ENCODE measurements around the gene BCL7C. TPM values are rescaled to one million over a fixed set of nuclear protein-coding genes. Genes with fewer than 3 reads are reported as not detected.
A peak's percentile ranks its signal among the peaks of the same experiment; 100 is the strongest.

BCL7C gene
- total and polyA plus RNA-seq, 10 of the 15 experiments (the other 5 are each of a cell fraction or from before 2014, with no cell fraction given) = 1.1 to 30.5 (median 13.7) TPM

- in situ Hi-C loops (cut with MboI) (no loop called here), intact Hi-C loops (cut with micrococcal nuclease; ENCODE audit: unreplicated experiment) (loop anchor here (1.0 kb wide), 1 partner anchor 98 kb away; no protein-coding TSS in a partner anchor)
- 23% methylated on average over 15 of the region's 15 CpGs for WGBS (ENCODE audit: insufficient coverage, insufficient replicate concordance, low lambda C conversion rate, missing lambda C conversion rate)
- DNase-seq (ENCODE audit: low read depth, low spot score) (no peak), ATAC-seq (peak; percentile 99), FAIRE-seq (peak; percentile 98)
- POLR2A ChIA-PET = interaction anchor here (0.6 to 3.2 kb wide), 5 partner anchors 8 to 194 kb away, joined by 3 to 8 read pairs (median 3); partner anchors contain the start of gene FBXL19
- Histone ChIP-seq H3K27me3 (replicated peaks in 1 of 2; ENCODE audit: control insufficient read depth in 2 of 2, insufficient read depth in 2 of 2, low read length in 1 of 2) (no peaks in the 10 kb centered on the region), H3K4me3 (no peak overlapping the region), H3K9ac (ENCODE audit: control insufficient read depth, insufficient read depth, low read length) (no peak overlapping the region), H4K20me1 (ENCODE audit: control insufficient read depth, insufficient read depth) (no peaks in the 10 kb centered on the region), H3K79me2 (ENCODE audit: control insufficient read depth, insufficient read depth, low read length) (no peaks in the 10 kb centered on the region), H3K27ac (ENCODE audit: control insufficient read depth, insufficient read depth) (no peak overlapping the region), H3K4me1 (ENCODE audit: control insufficient read depth, insufficient read depth, low read length) (peaks cover 9% of the 10 kb centered on the region), H2AFZ (ENCODE audit: control insufficient read depth, low read depth, low read length) (peak overlapping the region; percentile 49; the same call in 1 of the 2 replicates), H3K36me3 (ENCODE audit: control insufficient read depth in 2 of 2, insufficient read depth in 2 of 2, low read length in 1 of 2) (peaks cover 0 to 7% of the 10 kb centered on the region in 2 experiments; a peak in 2 of 4 replicates), H3K4me2 (ENCODE audit: control insufficient read depth, insufficient read depth) (peak overlapping the region; percentile 34), H3K9me3 (replicated peaks; ENCODE audit: control insufficient read depth, insufficient read depth, low read length) (no peaks in the 10 kb centered on the region)
- RAD21 ChIA-PET (ENCODE audit: unreplicated experiment) = interaction anchor here (0.7 to 4.2 kb wide), 13 partner anchors 9 to 245 kb away, joined by 3 to 34 read pairs (median 4); partner anchors contain the start of gene PHKG2
- BruUV-seq (replicated peaks) = no TSS peak
- SMC1A ChIA-PET (ENCODE audit: uncharacterized antibody, unreplicated experiment) = interaction anchor here (0.7 to 4.0 kb wide), 13 partner anchors 8 to 281 kb away, joined by 3 to 39 read pairs (median 5); partner anchors contain the start of gene CTF1
- CTCF ChIA-PET = interaction anchor here (0.7 to 5.0 kb wide), 39 partner anchors 8 to 514 kb away, joined by 3 to 60 read pairs (median 4); partner anchors contain the start of genes FBXL19 and SRCAP
- TF ChIP-seq MTA3 (IDR thresholded peaks at IDR 0.05; ENCODE audit: borderline replicate concordance, low read length) (no peak), ETV6 (conservative IDR thresholded peaks at IDR 0.05 in 1 of 2, IDR thresholded peaks at IDR 0.05 in 1 of 2; ENCODE audit: borderline replicate concordance in 1 of 2, low read depth in 1 of 2) (no peak), STAT3 (IDR thresholded peaks at IDR 0.05; ENCODE audit: low read depth, low read length) (no peak), POLR2AphosphoS2 (IDR thresholded peaks at IDR 0.05; ENCODE audit: low read depth, low read length) (no peak), YBX1 (IDR thresholded peaks at IDR 0.05) (no peak), HSF1 (IDR thresholded peaks at IDR 0.05; ENCODE audit: low read depth, low read length) (no peak), E2F4 (IDR thresholded peaks at IDR 0.05; ENCODE audit: low read depth, low read length) (no peak), TCF3 (IDR thresholded peaks at IDR 0.05; ENCODE audit: borderline replicate concordance, insufficient read depth, low read depth, low read length) (0 out of 2 replicates have a peak, but pooled peaks have one; percentile 27), FOS (IDR thresholded peaks at IDR 0.05; ENCODE audit: borderline replicate concordance, extremely low read depth, insufficient read length) (no peak), IRF3 (IDR thresholded peaks at IDR 0.05) (no peak), CHD4 (IDR thresholded peaks at IDR 0.05) (no peak), STAT1 (conservative IDR thresholded peaks at IDR 0.05) (no peak), DPF2 (IDR thresholded peaks at IDR 0.05) (no peak), RAD51 (IDR thresholded peaks at IDR 0.05) (peak; percentile 38; the same call in 1 of the 2 replicates), NR2C1 (IDR thresholded peaks at IDR 0.05) (no peak), EZH2 (IDR thresholded peaks at IDR 0.05; ENCODE audit: borderline replicate concordance, control insufficient read depth, low read depth, low read length) (no peak), PAX8 (IDR thresholded peaks at IDR 0.05) (no peak), TCF7 (IDR thresholded peaks at IDR 0.05; ENCODE audit: borderline replicate concordance) (no peak), MYB (IDR thresholded peaks at IDR 0.05; ENCODE audit: borderline replicate concordance, low read depth, low read length) (no peak)
Measured at GRCh38 chr16:30941600-30942425, 47.9 kb upstream of the BCL7C start.

Measured in GM12878 (cell line).